A549 (cell line): ENCODE measurements around the gene SETD4.

Experiments
- BHLHE40 ChIP-seq: IDR thresholded peaks from 2 replicates; pipeline ENCODE4 v1.6.1; 2012; ENCODE audit warnings: low read depth, low read length, inconsistent platforms
- EP300 ChIP-seq, 2 experiments: fragments of >200 bp; sonication (Bioruptor Twin); formaldehyde crosslinking; IDR thresholded peaks; 2 replicates in 1 of 2; 3 replicates in 1 of 2; pipeline ENCODE4 v1.6.1; 2016 to 2017
- HDAC2 ChIP-seq: fragments of 200-600 bp; sonication (generic); IDR thresholded peaks from 2 replicates; pipeline ENCODE4 v1.6.1; 2016
- HMGXB4 ChIP-seq: fragments of 250-450 bp; sonication (Bioruptor Pico); IDR thresholded peaks from 2 replicates; pipeline ENCODE4 v1.5.0; 2021; ENCODE audit warnings: mild to moderate bottlenecking, moderate library complexity, borderline replicate concordance
- NFE2L2 ChIP-seq: fragments of 150-350 bp; conservative IDR thresholded peaks from 2 replicates; pipeline ENCODE4 v1.6.1; 2014; ENCODE audit warnings: low read length
- POLR2A ChIP-seq: IDR thresholded peaks from 2 replicates; pipeline ENCODE4 v1.6.1; 2012; ENCODE audit warnings: mild to moderate bottlenecking, low read length
- RARB ChIP-seq: fragments of 250-450 bp; sonication (Bioruptor Pico); IDR thresholded peaks from 2 replicates; pipeline ENCODE4 v1.8.0; 2021; ENCODE audit warnings: mild to moderate bottlenecking, moderate library complexity
- RCOR1 ChIP-seq: fragments of 150-350 bp; IDR thresholded peaks from 2 replicates; pipeline ENCODE4 v1.6.1; 2014; ENCODE audit warnings: antibody characterized with exemption, low read length, low read depth
- TF ChIP-seq, protein P1 (sequence below): fragments of 200-600 bp; sonication (generic); IDR thresholded peaks from 2 replicates; pipeline ENCODE4 v1.6.1; 2016; ENCODE audit warnings: antibody characterized with exemption, mild to moderate bottlenecking, moderate library complexity
- TF ChIP-seq, protein P2 (sequence below): fragments of >200 bp; sonication (Bioruptor Twin); formaldehyde crosslinking; IDR thresholded peaks from 3 replicates; pipeline ENCODE4 v1.5.1; 2016

DNA sequence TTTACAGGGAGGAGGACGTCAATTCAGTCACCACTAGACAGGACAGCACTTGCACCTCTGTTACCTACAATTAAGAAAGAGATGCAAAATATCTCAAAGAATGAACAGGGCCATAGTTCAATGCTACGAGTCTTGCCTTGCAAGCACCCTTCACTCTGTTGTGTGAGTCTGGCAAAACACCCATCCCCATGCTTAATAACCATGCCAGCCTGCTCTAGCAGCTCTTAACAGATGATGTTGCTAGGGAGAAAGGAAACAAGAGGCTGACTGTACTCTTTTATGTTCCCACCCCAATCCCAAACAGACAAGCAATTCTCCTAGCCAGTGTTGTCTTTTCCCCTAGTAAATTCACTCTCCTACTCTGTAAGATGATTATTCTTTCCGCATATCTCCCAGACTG lies 14.8 kb upstream of the SETD4 start:
- TF ChIP-seq, protein P1, sequence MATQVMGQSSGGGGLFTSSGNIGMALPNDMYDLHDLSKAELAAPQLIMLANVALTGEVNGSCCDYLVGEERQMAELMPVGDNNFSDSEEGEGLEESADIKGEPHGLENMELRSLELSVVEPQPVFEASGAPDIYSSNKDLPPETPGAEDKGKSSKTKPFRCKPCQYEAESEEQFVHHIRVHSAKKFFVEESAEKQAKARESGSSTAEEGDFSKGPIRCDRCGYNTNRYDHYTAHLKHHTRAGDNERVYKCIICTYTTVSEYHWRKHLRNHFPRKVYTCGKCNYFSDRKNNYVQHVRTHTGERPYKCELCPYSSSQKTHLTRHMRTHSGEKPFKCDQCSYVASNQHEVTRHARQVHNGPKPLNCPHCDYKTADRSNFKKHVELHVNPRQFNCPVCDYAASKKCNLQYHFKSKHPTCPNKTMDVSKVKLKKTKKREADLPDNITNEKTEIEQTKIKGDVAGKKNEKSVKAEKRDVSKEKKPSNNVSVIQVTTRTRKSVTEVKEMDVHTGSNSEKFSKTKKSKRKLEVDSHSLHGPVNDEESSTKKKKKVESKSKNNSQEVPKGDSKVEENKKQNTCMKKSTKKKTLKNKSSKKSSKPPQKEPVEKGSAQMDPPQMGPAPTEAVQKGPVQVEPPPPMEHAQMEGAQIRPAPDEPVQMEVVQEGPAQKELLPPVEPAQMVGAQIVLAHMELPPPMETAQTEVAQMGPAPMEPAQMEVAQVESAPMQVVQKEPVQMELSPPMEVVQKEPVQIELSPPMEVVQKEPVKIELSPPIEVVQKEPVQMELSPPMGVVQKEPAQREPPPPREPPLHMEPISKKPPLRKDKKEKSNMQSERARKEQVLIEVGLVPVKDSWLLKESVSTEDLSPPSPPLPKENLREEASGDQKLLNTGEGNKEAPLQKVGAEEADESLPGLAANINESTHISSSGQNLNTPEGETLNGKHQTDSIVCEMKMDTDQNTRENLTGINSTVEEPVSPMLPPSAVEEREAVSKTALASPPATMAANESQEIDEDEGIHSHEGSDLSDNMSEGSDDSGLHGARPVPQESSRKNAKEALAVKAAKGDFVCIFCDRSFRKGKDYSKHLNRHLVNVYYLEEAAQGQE = no peak
- TF ChIP-seq, protein P2, sequence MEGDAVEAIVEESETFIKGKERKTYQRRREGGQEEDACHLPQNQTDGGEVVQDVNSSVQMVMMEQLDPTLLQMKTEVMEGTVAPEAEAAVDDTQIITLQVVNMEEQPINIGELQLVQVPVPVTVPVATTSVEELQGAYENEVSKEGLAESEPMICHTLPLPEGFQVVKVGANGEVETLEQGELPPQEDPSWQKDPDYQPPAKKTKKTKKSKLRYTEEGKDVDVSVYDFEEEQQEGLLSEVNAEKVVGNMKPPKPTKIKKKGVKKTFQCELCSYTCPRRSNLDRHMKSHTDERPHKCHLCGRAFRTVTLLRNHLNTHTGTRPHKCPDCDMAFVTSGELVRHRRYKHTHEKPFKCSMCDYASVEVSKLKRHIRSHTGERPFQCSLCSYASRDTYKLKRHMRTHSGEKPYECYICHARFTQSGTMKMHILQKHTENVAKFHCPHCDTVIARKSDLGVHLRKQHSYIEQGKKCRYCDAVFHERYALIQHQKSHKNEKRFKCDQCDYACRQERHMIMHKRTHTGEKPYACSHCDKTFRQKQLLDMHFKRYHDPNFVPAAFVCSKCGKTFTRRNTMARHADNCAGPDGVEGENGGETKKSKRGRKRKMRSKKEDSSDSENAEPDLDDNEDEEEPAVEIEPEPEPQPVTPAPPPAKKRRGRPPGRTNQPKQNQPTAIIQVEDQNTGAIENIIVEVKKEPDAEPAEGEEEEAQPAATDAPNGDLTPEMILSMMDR = no peak
- TF ChIP-seq NFE2L2 (no peak), BHLHE40 (no peak), EP300 (IDR thresholded peaks at IDR 0.05) (no peak), RARB (CRISPR knock-in tag) (no peak), POLR2A (no peak), RCOR1 (no peak), HMGXB4 (no peak), HDAC2 (no peak)
